ENCODE measurements around the gene PAGE5.

DNA sequence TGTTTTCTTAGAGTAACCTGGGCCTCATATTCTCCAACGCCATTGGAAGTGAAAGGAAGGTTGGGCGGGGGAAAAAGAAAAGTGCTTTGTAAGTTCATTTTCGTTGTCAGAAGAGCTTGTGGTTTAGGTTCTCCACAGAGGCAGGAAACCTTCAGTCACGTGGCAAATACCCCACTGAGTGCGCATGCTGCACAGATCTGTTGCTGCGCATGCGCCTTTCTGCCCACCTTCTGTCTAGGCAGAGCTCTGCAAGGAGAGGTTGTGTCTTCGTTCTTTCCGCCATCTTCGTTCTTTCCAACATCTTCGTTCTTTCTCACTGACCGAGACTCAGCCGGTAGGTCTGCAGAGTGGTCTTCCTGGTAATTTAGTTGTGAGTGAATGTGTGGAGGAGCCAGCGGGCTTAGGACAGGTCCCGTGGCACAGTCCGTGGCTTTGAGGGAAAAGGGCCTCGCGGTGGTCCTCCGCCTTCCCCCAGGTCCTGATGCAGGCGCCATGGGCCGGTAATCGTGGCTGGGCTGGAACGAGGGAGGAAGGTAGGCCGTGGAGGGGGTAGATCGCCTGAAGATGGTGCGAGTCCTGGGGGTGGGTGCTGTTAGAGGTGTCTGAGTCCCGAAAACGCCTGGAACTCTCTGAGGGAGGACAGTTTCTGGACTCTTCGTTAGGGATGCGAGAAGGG lies at the start of gene PAGE5:
- no peak for TF ChIP-seq FOXP2 (optimal IDR thresholded peaks at IDR 0.05; ENCODE audit: control extremely low read depth, extremely low read length, insufficient read depth)
- no peak for TF ChIP-seq EZH2 (IDR thresholded peaks at IDR 0.05)

Data from SK-N-MC (cell line).